Neuronal stem cell (in vitro differentiated cells): ENCODE results near the gene KLF17.

ENCODE experiments used
- DNase-seq: peaks from one replicate; pipeline ENCODE4 v3.0.0-alpha.2; 2013; ENCODE audit warnings: low spot score
- H2AFZ ChIP-seq: one replicate; pipeline ENCODE4 v1.6.1; 2013; ENCODE audit warnings: mild to moderate bottlenecking, low read length, inconsistent platforms
- H2AK5ac ChIP-seq: 2 replicates; pipeline ENCODE4 v1.6.1; 2013; ENCODE audit warnings: low read depth, mild to moderate bottlenecking, inconsistent platforms, low read length, moderate library complexity, mixed read lengths
- H2BK120ac ChIP-seq: 2 replicates; pipeline ENCODE4 v1.6.1; 2013; ENCODE audit warnings: low read depth, mild to moderate bottlenecking, inconsistent platforms, low read length, moderate library complexity, mixed read lengths
- H2BK12ac ChIP-seq: one replicate; pipeline ENCODE4 v1.6.1; 2013; ENCODE audit warnings: low read length, inconsistent platforms
- H2BK15ac ChIP-seq: 2 replicates; pipeline ENCODE4 v1.6.1; 2013; ENCODE audit warnings: mild to moderate bottlenecking, low read length, inconsistent platforms, mixed read lengths
- H2BK5ac ChIP-seq: one replicate; pipeline ENCODE4 v1.6.1; 2013; ENCODE audit warnings: inconsistent platforms, mild to moderate bottlenecking, low read length, moderate library complexity
- H3K14ac ChIP-seq: one replicate; pipeline ENCODE4 v1.6.1; 2013; ENCODE audit warnings: low read length, inconsistent platforms
- H3K18ac ChIP-seq: 2 replicates; pipeline ENCODE4 v1.6.1; 2013; ENCODE audit warnings: low read length, inconsistent platforms
- H3K23ac ChIP-seq: 2 replicates; pipeline ENCODE4 v1.6.1; 2013; ENCODE audit warnings: low read depth, mild to moderate bottlenecking, mixed read lengths, low read length, inconsistent platforms; ENCODE audit not compliant: poor library complexity
- H3K27ac ChIP-seq: replicated peaks from 3 replicates; pipeline ENCODE4 v1.5.1; 2013; ENCODE audit warnings: low read length, inconsistent platforms
- H3K27me3 ChIP-seq, 3 experiments: 2 replicates each; pipeline ENCODE4 v1.6.1; 2013; ENCODE audit warnings: low read length in 3 of 3, mild to moderate bottlenecking in 2 of 3, inconsistent platforms in 1 of 3, low read depth in 1 of 3, mixed read lengths in 1 of 3, moderate library complexity in 1 of 3; ENCODE audit not compliant: control insufficient read depth in 3 of 3, insufficient read depth in 3 of 3
- H3K36me3 ChIP-seq, 2 donors: replicated peaks in 1 of 2; 2 replicates each; pipeline ENCODE4 v1.6.1; 2013; ENCODE audit warnings: low read length in 2 of 2; ENCODE audit not compliant: control insufficient read depth in 2 of 2, insufficient read depth in 2 of 2
- H3K4ac ChIP-seq: 2 replicates; pipeline ENCODE4 v1.6.1; 2013; ENCODE audit warnings: inconsistent platforms, mild to moderate bottlenecking, low read length, moderate library complexity
- H3K4me1 ChIP-seq, 2 donors: 1 replicate in 1 of 2; 2 replicates in 1 of 2; pipeline ENCODE4 v1.6.1; 2013; ENCODE audit warnings: low read length in 2 of 2, low read depth in 1 of 2; ENCODE audit not compliant: control insufficient read depth in 2 of 2, insufficient read depth in 1 of 2
- H3K4me2 ChIP-seq: one replicate; pipeline ENCODE4 v1.6.1; 2013; ENCODE audit warnings: mild to moderate bottlenecking, low read length, inconsistent platforms; ENCODE audit not compliant: insufficient read depth, poor library complexity, severe bottlenecking
- H3K4me3 ChIP-seq, 2 donors: 2 replicates each; pipeline ENCODE4 v1.5.1; 2013; ENCODE audit warnings: low read length in 2 of 2, mild to moderate bottlenecking in 2 of 2, inconsistent platforms in 1 of 2, moderate library complexity in 1 of 2
- H3K79me1 ChIP-seq: one replicate; pipeline ENCODE4 v1.6.1; 2013; ENCODE audit warnings: low read depth, mild to moderate bottlenecking, inconsistent platforms, low read length, moderate library complexity
- H3K9ac ChIP-seq: one replicate; pipeline ENCODE4 v1.6.1; 2013; ENCODE audit warnings: mild to moderate bottlenecking, low read depth, low read length, inconsistent platforms; ENCODE audit not compliant: poor library complexity
- H3K9me3 ChIP-seq, 2 donors: replicated peaks in 1 of 2; 2 replicates each; pipeline versions ENCODE3 to v1.6.1; 2013; ENCODE audit warnings: low read length in 2 of 2, mild to moderate bottlenecking in 2 of 2, inconsistent platforms in 1 of 2, low read depth in 1 of 2, mixed read lengths in 1 of 2, moderate library complexity in 1 of 2; ENCODE audit not compliant: control insufficient read depth in 2 of 2, insufficient read depth in 1 of 2
- H4K8ac ChIP-seq: one replicate; pipeline ENCODE4 v1.6.1; 2013; ENCODE audit warnings: low read depth, mild to moderate bottlenecking, inconsistent platforms, low read length, moderate library complexity
- H4K91ac ChIP-seq: one replicate; pipeline ENCODE4 v1.6.1; 2013; ENCODE audit warnings: low read length, low read depth, mild to moderate bottlenecking, inconsistent platforms; ENCODE audit not compliant: poor library complexity
- WGBS, 2 donors: extraction: QIAGEN DNeasy Blood & Tissue Kit; methylation state at CpG; one replicate each; pipeline ENCODE4 v1.1.7; 2013; ENCODE audit warnings: missing lambda C conversion rate in 2 of 2, mixed read lengths in 1 of 2; ENCODE audit not compliant: insufficient read length in 2 of 2, insufficient replicate concordance in 1 of 2; ENCODE audit errors: extremely low coverage in 2 of 2; 5-methylcytosine and 5-hydroxymethylcytosine counted together

KLF17 gene

DNA sequence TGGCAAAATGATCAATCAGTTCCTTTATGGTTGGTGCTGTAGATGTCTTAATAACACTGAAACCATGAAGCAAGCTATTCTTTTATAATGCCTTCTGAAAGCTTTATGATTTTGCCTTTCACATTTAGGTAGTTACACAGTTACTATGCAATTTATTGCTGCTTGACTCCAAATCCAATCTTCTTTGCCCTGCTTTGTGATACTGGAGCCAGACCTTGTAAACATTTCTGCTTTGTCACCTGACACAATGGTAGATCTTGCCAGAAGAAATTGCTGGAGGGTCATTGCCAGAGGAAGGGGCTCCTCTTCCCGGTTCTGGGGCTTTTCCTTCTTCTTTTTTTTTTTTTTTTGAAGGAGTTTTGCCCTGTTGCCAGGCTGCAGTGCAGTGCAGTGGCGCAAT lies 40.5 kb upstream of the KLF17 start:
- Histone ChIP-seq H3K18ac (no peak overlapping the region), H3K36me3 (no peaks in the 10 kb centered on the region), H3K4me2 (no peak overlapping the region), H4K91ac (no peak overlapping the region), H3K27me3 (peaks cover 0 to 14% (median 0%) of the 10 kb centered on the region in 3 experiments), H3K4me3 (no peak overlapping the region), H3K27ac (no peak overlapping the region), H2AFZ (no peak overlapping the region), H3K14ac (no peak overlapping the region), H2BK5ac (no peak overlapping the region), H3K9me3 (no peaks in the 10 kb centered on the region), H2BK12ac (no peak overlapping the region), H3K79me1 (no peaks in the 10 kb centered on the region), H3K9ac (no peak overlapping the region), H3K4ac (no peak overlapping the region), H2BK120ac (no peak overlapping the region), H3K4me1 (peaks cover 0 to 3% of the 10 kb centered on the region in 2 donors), H2AK5ac (no peak overlapping the region), H4K8ac (no peak overlapping the region), H2BK15ac (no peak overlapping the region), H3K23ac (no peak overlapping the region)
- DNase-seq = no peak
- WGBS, 2 donors = no CpG with 5 or more reads among the region's 2 CpGs

GRCh38 chr1:44079566-44079965 lies 39.1 kb upstream of the KLF17 start:
- peaks cover 0 to 9% (median 0%) of the 10 kb centered on the region in 3 experiments for H3K27me3 ChIP-seq
- peaks cover 0 to 2% of the 10 kb centered on the region in 2 donors for H3K4me1 ChIP-seq
- H3K27ac ChIP-seq = no peak overlapping the region
- H2BK15ac ChIP-seq = no peak overlapping the region
- no peak overlapping the region for H2BK5ac ChIP-seq
- H2AFZ ChIP-seq = no peak overlapping the region
- H4K91ac ChIP-seq = no peak overlapping the region
- no peak overlapping the region for H2BK120ac ChIP-seq
- no peak overlapping the region for H3K14ac ChIP-seq
- no peak overlapping the region for H2BK12ac ChIP-seq
- H3K36me3 ChIP-seq = no peaks in the 10 kb centered on the region
- no peak overlapping the region for H3K4me2 ChIP-seq
- no peak overlapping the region for H3K4ac ChIP-seq
- H3K9ac ChIP-seq = no peak overlapping the region
- H3K23ac ChIP-seq = no peak overlapping the region
- DNase-seq = no peak
- H3K4me3 ChIP-seq = no peak overlapping the region
- no peaks in the 10 kb centered on the region for H3K9me3 ChIP-seq
- no peak overlapping the region for H4K8ac ChIP-seq
- H2AK5ac ChIP-seq = no peak overlapping the region
- H3K18ac ChIP-seq = no peak overlapping the region
- WGBS, 2 donors = no CpG with 5 or more reads among the region's 4 CpGs
- no peaks in the 10 kb centered on the region for H3K79me1 ChIP-seq

- H3K27me3 ChIP-seq = peaks cover 0 to 6% (median 0%) of the 10 kb centered on the region in 3 experiments
- H2AFZ ChIP-seq = no peak overlapping the region
- DNase-seq = no peak
- no peak overlapping the region for H2BK15ac ChIP-seq
- H2AK5ac ChIP-seq = no peak overlapping the region
- no peak overlapping the region for H4K91ac ChIP-seq
- H3K9ac ChIP-seq = no peak overlapping the region
- H2BK12ac ChIP-seq = no peak overlapping the region
- no peak overlapping the region for H3K18ac ChIP-seq
- H3K9me3 ChIP-seq = no peaks in the 10 kb centered on the region
- peaks cover 0 to 9% of the 10 kb centered on the region in 2 donors for H3K4me1 ChIP-seq
- H3K4me2 ChIP-seq = no peak overlapping the region
- H3K27ac ChIP-seq = no peak overlapping the region
- H3K79me1 ChIP-seq = no peaks in the 10 kb centered on the region
- WGBS, 2 donors = no CpG with 5 or more reads among the region's 3 CpGs
- no peak overlapping the region for H3K4ac ChIP-seq
- H2BK5ac ChIP-seq = no peak overlapping the region
- H3K36me3 ChIP-seq = no peaks in the 10 kb centered on the region
- no peak overlapping the region for H3K14ac ChIP-seq
- H2BK120ac ChIP-seq = no peak overlapping the region
- H3K4me3 ChIP-seq = no peak overlapping the region
- H4K8ac ChIP-seq = no peak overlapping the region
- H3K23ac ChIP-seq = no peak overlapping the region
These were observed 33.5 kb upstream of the KLF17 start for GRCh38 chr1:44084998-44085675.

DNA sequence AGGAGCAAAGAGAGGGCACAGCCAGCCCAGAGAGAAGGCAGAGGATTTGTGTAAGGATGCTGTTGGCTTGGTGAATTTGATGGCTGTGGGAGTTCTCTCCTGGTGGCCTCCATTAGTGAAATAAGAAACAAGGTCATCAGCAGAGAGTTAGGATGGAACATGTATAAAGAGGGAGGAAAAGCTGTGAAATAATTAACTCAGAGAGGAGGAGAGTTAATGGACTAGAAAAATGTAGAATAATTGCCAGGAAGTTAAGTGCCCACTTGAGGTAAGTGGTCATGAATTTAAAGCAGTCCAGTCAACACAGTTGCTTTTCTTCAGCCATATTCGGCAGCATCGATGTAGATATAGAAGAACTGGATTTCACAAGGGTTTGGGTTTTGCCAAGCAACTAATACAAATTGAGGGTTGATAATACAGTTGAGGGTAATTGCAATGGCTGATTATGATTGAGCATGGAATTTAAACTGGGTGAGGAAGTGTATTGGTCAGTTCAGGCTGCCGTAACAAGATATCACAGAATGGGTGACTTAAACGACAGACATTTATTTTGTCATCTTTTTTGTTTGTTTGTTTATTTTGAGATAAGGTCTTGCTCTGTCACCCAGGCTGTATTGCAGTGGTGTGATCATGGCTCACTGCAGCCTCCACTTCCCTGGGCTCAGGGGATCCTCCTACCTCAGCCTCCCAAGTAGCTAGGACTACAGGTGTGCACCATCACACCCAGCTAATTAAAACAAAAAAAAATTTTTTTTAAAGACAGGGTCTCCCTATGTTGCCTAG lies 31.7 kb upstream of the KLF17 start:
- Histone ChIP-seq H4K91ac (no peak overlapping the region), H2BK15ac (no peak overlapping the region), H3K4me2 (no peak overlapping the region), H3K27ac (no peak overlapping the region), H3K9ac (no peak overlapping the region), H3K4me1 (peaks cover 1 to 9% of the 10 kb centered on the region in 2 donors), H4K8ac (no peak overlapping the region), H3K9me3 (no peaks in the 10 kb centered on the region), H3K4ac (no peak overlapping the region), H2AFZ (no peak overlapping the region), H2AK5ac (no peak overlapping the region), H2BK120ac (no peak overlapping the region), H3K23ac (no peak overlapping the region), H3K4me3 (no peak overlapping the region), H3K36me3 (no peaks in the 10 kb centered on the region), H2BK5ac (no peak overlapping the region), H3K18ac (no peak overlapping the region), H2BK12ac (no peak overlapping the region), H3K14ac (no peak overlapping the region), H3K79me1 (no peaks in the 10 kb centered on the region), H3K27me3 (peaks cover 0 to 6% (median 0%) of the 10 kb centered on the region in 3 experiments)
- no CpG with 5 or more reads among the region's 4 CpGs for WGBS, 2 donors
- no peak for DNase-seq
